RWPE1 (cell line): ENCODE results near the gene HRG.
"Not testable (repeated sequence)": the region's sequence is repeated elsewhere in the genome, so short reads cannot be mapped to it uniquely, and the experiment has no call there.

Experiments used
- CTCF ChIA-PET: fragments of 350-600 bp; sonication (Branson Sonifier 250); formaldehyde crosslinking; extraction: SDS; loops from one replicate; lab custom pipeline; 2021; lab: Yijun Ruan, JAX
- POLR2A ChIA-PET: fragments of 400-600 bp; formaldehyde crosslinking; extraction: SDS; loops from one replicate; lab custom pipeline; 2020; ENCODE audit warnings: antibody characterized with exemption; ENCODE audit not compliant: low non-redundant PET; lab: Yijun Ruan, JAX
- DNase-seq: peaks from one replicate; pipeline ENCODE4 v3.0.0; 2012; ENCODE audit warnings: low spot score
- H3K27ac ChIP-seq: fragments of 450-650 bp; 2 replicates; pipeline ENCODE4 v1.5.1; 2017
- TF ChIP-seq, protein P1 (sequence below): fragments of 450-650 bp; conservative IDR thresholded peaks from 2 replicates; pipeline ENCODE4 v1.5.1; 2017; ENCODE audit warnings: low read depth, mild to moderate bottlenecking

HRG gene

DNA sequence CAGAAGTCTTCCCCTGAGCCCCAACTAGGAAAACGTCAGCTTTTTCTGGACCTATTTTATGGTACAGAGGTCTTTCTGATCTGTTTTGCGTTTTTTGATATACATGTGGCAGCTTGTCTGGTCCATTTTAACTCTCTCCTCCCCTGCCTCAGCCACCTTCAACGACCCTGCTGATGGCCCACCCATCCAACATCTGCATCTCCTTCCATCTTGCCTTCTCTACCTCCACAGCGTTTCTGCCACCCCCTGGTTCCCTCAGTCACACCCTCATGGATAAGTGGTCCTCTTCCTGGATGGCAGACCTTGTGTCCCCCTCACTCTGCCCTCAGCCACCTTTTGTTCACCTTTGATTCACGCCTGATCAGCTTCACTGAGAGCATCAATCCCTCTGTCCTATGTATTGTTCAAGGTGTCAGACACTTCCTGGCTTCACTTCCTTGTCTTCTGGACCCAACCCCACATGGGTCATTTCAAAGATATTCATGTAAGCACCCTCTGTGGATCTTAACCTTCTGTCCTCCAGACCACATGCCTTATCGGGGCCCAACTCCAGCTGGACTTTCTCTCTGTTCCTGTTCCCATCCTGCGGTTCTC, 39.5 kb upstream of the HRG start:
- CTCF ChIA-PET: interaction anchor here (1.2 to 1.3 kb wide), 2 partner anchors 9 to 12 kb away, joined by 4 read pairs; no protein-coding TSS in a partner anchor
- POLR2A ChIA-PET: interaction anchor here (0.6 kb wide), 1 partner anchor 10 kb away, joined by 3 read pairs; no protein-coding TSS in a partner anchor
- no peak for DNase-seq
- H3K27ac ChIP-seq: no peak overlapping the region
- TF ChIP-seq, protein P1, sequence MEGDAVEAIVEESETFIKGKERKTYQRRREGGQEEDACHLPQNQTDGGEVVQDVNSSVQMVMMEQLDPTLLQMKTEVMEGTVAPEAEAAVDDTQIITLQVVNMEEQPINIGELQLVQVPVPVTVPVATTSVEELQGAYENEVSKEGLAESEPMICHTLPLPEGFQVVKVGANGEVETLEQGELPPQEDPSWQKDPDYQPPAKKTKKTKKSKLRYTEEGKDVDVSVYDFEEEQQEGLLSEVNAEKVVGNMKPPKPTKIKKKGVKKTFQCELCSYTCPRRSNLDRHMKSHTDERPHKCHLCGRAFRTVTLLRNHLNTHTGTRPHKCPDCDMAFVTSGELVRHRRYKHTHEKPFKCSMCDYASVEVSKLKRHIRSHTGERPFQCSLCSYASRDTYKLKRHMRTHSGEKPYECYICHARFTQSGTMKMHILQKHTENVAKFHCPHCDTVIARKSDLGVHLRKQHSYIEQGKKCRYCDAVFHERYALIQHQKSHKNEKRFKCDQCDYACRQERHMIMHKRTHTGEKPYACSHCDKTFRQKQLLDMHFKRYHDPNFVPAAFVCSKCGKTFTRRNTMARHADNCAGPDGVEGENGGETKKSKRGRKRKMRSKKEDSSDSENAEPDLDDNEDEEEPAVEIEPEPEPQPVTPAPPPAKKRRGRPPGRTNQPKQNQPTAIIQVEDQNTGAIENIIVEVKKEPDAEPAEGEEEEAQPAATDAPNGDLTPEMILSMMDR: no peak

- TF ChIP-seq, protein P1: no peak
- ChIA-PET POLR2A (no interaction called here), CTCF (no interaction called here)
- no peak overlapping the region for H3K27ac ChIP-seq
- no peak for DNase-seq
These were observed 37.9 kb upstream of the HRG start for GRCh38 chr3:186627852-186628414.

DNA sequence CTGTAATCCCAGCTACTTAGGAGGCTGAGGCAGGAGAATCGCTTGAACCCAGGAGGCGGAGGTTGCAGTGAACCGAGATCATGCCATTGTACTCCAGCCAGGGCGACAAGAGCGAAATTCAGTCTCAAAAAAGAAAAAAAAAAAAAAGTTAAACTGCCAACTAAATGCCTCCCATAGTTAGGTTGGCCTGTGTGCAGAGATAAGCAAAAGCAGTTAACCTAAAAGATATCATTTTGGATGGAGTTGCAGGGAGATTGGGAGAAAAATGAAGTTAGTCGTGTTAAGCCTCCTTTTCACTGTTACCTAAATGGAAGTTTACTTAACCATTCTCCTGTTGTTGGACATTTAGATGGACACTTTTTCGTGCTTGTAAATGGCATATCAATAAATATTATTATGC, 37.1 kb upstream of the HRG start:
- TF ChIP-seq, protein P1: no peak
- no peak overlapping the region for H3K27ac ChIP-seq
- CTCF ChIA-PET: no interaction called here
- DNase-seq: no peak
- POLR2A ChIA-PET: interaction anchor here (0.6 kb wide), 1 partner anchor 173 kb away, joined by 8 read pairs; no protein-coding TSS in a partner anchor

GRCh38 chr3:186630950-186631641, 34.7 kb upstream of the HRG start:
- TF ChIP-seq, protein P1: no peak
- POLR2A ChIA-PET: no interaction called here
- no peak for DNase-seq
- CTCF ChIA-PET: interaction anchor here (0.5 to 1.3 kb wide), 4 partner anchors 14 to 1435 kb away, joined by 3 to 5 read pairs (median 4); no protein-coding TSS in a partner anchor
- no peak overlapping the region for H3K27ac ChIP-seq

DNA sequence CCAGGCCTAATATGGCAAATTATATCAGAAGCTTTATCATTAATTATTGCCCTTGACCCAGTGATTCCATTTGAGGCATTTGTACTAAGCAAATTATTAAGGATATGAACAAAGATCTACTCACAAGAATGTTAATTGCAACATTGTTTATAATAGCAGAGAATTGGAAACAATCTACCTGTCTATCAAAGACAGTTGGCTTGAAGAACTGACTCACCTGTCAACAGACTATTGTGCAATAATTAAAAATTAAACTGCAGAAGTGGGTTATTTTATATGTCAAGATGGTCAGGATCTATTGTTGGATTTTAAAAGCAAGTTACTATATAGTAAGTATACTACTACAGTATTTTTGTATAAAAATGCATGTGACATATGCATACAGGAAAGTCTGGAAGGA, 32.3 kb upstream of the HRG start:
- ChIA-PET CTCF (no interaction called here), POLR2A (no interaction called here)
- H3K27ac ChIP-seq: no peak overlapping the region
- peak; percentile 37 for DNase-seq
- TF ChIP-seq, protein P1: no peak

DNA sequence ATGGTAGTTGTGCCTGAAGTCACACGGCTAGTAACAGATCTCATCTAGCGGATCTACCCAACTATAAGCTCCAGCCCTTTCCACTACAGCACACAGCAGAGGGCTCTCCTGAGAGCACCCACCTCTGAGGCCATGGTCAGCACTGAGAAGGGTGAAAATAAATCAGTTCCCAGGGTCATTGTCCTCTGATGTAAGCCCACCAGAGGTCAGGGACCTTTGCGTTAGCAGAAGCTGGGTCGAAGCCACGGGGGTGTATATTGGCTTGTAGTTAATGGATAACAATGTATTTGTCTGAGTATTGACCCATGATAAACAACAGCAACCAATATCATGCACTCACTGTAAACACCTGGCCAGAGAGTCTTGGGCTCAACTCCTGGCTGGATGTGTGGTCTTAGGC, 31.6 kb upstream of the HRG start:
- CTCF ChIA-PET: interaction anchor here (0.7 kb wide), 1 partner anchor 47 kb away, joined by 3 read pairs; no protein-coding TSS in a partner anchor
- DNase-seq, H3K27ac ChIP-seq, POLR2A ChIA-PET: not testable (repeated sequence)
